ENCODE data around the gene BCL6B.
"Not testable (repeated sequence)": the region's sequence is repeated elsewhere in the genome, so short reads cannot be mapped to it uniquely, and the experiment has no call there.

Gene BCL6B

GRCh38 chr17:7027335-7027734, 4.5 kb downstream of the BCL6B start:
- DNase-seq (ENCODE audit: low read depth in 2 of 2), result no peak

DNA sequence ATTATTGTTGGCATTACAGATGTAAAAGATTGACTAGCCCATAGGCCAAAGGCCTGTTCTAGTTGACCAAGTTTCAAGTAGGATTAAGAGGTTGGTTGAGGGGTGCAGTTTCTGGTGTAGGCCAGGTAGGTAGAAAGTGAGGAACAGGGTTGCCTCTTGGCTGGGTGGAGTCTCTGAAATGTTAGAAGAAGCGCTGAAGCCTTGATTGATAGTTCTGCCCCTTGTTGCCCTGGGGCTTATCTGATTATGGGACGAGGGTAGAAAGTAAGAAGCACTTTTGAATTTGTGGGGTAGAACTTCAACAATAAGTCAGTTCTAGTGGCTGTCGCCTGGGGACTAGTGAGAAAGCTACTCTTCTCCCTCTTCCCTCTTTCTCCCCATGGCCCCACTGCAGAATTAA, 6.2 kb downstream of the BCL6B start:
- no peak for DNase-seq (ENCODE audit: low read depth in 2 of 2)

- DNase-seq (ENCODE audit: low read depth in 2 of 2), result no peak
These were observed 6.8 kb downstream of the BCL6B start for GRCh38 chr17:7029659-7030058.

- no peak for DNase-seq (ENCODE audit: low read depth in 2 of 2)
These were observed 12.2 kb downstream of the BCL6B start for GRCh38 chr17:7034955-7035590.

DNA sequence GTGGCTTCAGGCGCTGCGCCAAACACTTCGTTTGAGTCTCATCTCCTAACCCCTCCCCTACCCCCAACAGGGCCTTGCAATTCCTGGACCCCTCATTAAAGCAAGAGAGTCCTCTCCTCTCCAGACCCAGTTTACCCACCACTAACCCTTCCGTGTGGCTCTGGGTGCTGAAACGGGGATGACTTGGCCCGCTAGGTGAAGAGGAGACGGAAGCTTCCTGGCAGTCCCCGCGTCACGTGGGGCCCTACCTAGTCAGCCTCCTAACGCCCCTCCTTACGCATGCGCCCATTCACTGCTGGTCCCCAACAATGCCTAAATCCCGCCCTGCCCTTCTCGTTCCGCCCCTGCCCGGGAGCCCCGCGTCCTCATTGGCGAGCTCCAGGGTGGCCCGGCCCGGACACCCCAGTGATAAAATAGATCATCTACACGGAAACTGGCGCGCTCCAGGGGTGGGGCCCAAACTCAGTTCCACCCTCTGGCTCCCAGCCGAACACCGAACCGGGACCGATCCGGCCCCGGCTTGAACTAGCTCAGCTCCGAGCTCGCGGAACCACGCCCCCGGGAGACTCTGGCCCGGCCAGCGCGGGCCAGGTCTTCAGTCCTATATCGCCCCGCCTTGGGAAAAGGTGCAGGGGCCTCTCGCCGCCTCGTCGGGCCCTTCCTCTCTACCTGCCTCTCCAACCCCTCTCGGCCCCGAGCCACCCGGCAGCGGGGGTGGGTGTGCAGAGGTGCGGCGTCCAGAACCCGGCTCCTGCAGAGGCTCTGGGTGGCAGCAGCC, 12.9 kb downstream of the BCL6B start, which contains the start of gene SLC16A13:
Gene SLC16A13, plus strand, starts transcription at position 425 of the 778 bp plus-strand sequence. CDS start 368 bp downstream, outside the sequence.
- DNase-seq (ENCODE audit: low read depth in 2 of 2), result peak; percentile 96 to 98

DNA sequence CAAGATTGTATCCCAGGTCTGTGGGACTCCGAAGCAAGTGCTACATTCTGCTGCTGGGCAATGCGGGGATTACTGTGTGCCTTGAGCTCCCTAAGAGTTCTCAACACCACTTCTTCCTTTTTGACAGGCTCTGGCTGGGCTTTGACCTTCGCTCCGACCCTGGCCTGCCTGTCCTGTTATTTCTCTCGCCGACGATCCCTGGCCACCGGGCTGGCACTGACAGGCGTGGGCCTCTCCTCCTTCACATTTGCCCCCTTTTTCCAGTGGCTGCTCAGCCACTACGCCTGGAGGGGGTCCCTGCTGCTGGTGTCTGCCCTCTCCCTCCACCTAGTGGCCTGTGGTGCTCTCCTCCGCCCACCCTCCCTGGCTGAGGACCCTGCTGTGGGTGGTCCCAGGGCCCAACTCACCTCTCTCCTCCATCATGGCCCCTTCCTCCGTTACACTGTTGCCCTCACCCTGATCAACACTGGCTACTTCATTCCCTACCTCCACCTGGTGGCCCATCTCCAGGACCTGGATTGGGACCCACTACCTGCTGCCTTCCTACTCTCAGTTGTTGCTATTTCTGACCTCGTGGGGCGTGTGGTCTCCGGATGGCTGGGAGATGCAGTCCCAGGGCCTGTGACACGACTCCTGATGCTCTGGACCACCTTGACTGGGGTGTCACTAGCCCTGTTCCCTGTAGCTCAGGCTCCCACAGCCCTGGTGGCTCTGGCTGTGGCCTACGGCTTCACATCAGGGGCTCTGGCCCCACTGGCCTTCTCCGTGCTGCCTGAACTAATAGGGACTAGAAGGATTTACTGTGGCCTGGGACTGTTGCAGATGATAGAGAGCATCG, 15.4 kb downstream of the BCL6B start:
- DNase-seq (ENCODE audit: low read depth in 2 of 2), result no peak

DNA sequence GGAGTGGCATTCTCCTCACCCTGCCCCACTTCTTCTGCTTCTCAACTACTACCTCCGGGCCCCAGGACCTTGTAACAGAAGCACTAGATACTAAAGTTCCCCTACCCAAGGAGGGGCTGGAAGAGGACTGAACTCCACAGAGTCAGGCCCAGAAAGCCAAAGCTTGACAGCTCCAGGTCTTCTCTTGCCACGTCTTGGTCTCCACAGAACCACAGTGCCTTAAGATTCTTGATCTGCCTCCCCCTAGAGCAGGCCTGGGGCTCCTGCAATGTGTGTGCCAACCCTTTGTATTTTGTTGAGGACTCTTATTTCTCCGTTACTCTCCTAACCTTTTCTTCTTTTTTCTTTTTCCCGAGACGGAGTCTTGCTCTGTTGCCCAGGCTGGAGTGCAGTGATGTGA, 17.0 kb downstream of the BCL6B start:
- no peak for DNase-seq (ENCODE audit: low read depth in 2 of 2)

- no peak for DNase-seq (ENCODE audit: low read depth in 2 of 2)
These were observed 19.0 kb downstream of the BCL6B start for GRCh38 chr17:7041607-7042500.

DNA sequence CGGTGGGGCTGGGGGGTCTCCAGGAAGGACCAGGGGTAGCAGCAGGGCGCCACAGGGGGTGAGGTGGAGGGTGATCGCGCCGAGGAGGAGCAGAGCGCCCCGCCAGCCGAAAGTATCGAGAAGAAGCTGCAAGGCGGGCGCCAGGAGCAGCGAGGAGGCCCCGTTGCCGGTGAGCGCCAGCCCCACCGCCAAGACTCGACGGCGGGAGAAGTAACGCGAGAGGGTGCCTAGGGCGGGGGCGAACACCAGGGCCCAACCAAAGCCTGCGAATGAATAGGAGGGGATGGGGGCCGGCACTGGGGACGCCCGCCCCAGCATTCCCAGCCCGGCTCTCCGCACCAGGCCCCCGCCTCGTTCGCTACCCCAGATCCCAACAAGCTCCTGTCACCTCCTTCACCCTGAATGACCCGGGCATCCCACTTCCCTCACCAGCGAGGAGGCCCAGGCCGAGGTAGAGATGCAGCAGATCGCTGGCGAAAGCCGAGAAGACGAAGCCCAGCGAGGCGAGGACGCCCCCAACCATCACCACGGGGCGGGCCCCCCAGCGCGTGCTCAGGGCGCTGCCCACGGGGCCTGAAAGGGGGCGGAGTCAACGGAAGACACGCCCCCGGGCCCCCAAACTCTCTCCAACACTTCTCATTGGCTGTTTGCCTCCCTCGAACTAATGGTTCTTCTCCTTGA, 19.8 kb downstream of the BCL6B start:
- DNase-seq (ENCODE audit: low read depth in 2 of 2), result no peak

DNA sequence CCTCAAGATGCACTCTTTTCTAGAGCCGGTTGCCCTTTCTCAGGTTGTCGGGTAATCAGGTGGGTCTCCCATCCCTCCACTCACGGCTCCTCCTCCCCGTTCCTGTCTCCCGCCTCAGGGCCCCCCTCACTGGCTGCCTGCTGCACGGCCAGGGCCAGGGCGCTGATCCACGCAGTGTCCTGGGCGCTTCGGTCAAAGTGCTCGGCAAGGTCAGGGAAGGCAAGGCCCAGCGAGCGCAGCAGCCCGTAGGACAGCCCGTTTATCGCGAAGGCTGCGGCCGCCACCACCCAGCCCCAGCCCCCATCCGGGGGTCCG, 20.3 kb downstream of the BCL6B start:
- no peak for DNase-seq (ENCODE audit: low read depth in 2 of 2)

GRCh38 chr17:7043497-7044198, 20.8 kb downstream of the BCL6B start, which contains the start of gene SLC16A11:
SLC16A11 (minus strand) TSS chr17:7044092; CDS start chr17:7043513, 579 bp downstream.
- no peak for DNase-seq (ENCODE audit: low read depth in 2 of 2)

- no peak for DNase-seq (ENCODE audit: low read depth in 2 of 2)
These were observed 22.8 kb downstream of the BCL6B start for GRCh38 chr17:7045492-7046126.

GRCh38 chr17:7046127-7046724, 23.4 kb downstream of the BCL6B start:
- no peak for DNase-seq (ENCODE audit: low read depth in 2 of 2)

DNA sequence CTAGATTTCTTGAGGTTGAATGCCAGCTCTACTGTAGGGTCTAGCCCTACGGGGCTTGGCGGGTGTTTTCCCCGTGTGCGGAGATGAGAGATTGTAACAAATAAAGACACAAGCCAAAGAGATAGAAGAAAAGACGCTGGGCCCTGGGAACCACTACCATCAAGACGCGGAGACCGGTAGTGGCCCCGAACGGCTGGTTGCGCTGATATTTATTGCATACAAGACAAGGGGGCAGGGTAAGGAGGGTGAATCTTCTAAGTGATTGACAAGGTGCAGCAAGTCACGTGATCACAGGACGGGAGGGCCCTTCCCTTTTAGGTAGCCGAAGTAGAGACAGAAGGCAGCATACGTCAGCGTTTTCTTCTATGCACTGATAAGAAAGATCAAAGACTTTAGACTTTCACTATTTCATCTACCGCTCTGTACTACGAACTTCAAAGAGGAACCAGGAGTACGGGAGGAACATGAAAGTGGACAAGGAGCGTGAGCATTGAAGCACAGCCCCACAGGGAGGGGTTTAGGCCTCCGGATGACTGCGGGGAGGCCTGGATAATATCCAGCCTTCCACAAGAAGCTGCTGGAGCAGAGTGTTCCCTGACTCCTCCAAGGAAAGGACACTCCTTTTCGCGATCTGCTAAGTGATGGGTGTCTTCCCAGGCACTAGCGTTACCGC, 24.0 kb downstream of the BCL6B start:
- DNase-seq (ENCODE audit: low read depth in 2 of 2), result peak in 1 of 2 donors; percentile 64

DNA sequence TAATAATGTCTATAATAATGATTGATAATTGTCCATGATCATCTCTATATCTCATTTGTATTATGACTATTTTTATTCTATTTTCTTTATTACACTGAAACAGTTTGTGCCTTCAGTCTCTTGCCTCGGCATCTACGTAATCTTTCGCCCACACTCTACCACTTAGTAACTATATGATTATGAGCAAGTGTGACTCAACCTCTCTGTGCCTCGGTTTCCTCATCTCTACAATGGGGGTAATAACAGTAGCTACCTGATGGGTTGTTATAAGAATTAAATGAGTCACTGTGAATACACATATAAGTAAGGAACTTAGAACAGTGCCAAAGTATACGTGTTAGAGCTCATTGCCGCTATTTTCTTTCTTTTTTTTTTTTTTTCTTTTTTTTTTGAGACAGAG, 24.7 kb downstream of the BCL6B start:
- DNase-seq (ENCODE audit: low read depth in 2 of 2), result no peak

GRCh38 chr17:7048968-7049367, 26.1 kb downstream of the BCL6B start:
- DNase-seq (ENCODE audit: low read depth in 2 of 2), result no peak

- not testable (repeated sequence) for DNase-seq (ENCODE audit: low read depth in 2 of 2)
These were observed 27.7 kb downstream of the BCL6B start for GRCh38 chr17:7050583-7050982.

DNA sequence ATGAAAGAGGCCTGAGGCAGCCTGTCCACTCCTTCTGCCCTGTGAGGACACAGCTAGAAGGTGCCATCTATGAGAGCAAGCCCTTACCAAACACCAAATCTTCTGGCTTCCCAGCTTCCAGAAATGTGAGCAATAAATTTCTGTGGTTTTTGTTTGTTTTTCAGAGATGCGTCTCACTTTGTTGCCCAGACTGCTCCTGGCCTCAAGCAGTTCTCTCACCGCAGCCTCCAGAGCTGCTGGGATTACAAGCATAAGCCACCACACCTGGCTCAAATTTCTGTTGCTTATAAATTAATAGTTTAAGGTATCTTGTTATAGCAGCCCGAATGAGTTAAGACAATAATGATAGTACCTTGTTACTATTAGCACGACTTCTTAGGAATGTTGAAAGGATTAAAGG, 33.5 kb downstream of the BCL6B start:
- DNase-seq (ENCODE audit: low read depth in 2 of 2), result no peak

All from stimulated activated CD4-positive, alpha-beta T cell treated with anti-CD3 and anti-CD28 coated beads, Interleukin-15, amount 100 ng/mL, for 48 hours (primary cell).